Right cardiac atrium (tissue), 5 donors: Measurements from ENCODE around the gene ARHGAP9. TPM values are rescaled to one million over a fixed set of nuclear protein-coding genes. Genes with fewer than 3 reads are reported as not detected.

Experiments
- ATAC-seq, 2 donors: fragments of 200-7000 bp; cut with Tn5 transposase; one replicate each; pipeline versions ENCODE4 v1.8.0 to v1.9.1; 2020; ENCODE audit warnings: moderate library complexity in 2 of 2, mild to moderate bottlenecking in 1 of 2
- DNase-seq, 3 donors: peaks; one replicate each; pipeline ENCODE4 v3.0.0-alpha.2; 2020
- H3K27ac ChIP-seq: one replicate; pipeline ENCODE4 v1.5.1; 2013; ENCODE audit warnings: mild to moderate bottlenecking, low read length, control low read depth, moderate library complexity
- H3K27me3 ChIP-seq: one replicate; pipeline ENCODE4 v1.6.1; 2013; ENCODE audit not compliant: control insufficient read depth, insufficient read depth
- H3K4me1 ChIP-seq: one replicate; pipeline ENCODE4 v1.6.1; 2013; ENCODE audit warnings: low read length; ENCODE audit not compliant: control insufficient read depth, insufficient read depth
- H3K4me3 ChIP-seq: one replicate; pipeline ENCODE4 v1.5.1; 2013; ENCODE audit warnings: low read length, control low read depth
- H3K9me3 ChIP-seq: one replicate; pipeline ENCODE4 v1.6.1; 2013; ENCODE audit warnings: low read length; ENCODE audit not compliant: control insufficient read depth
- WGBS: extraction: QIAGEN DNeasy Blood & Tissue Kit; methylation state at CpG from one replicate; pipeline ENCODE4 v1.1.7; 2013; 5-methylcytosine and 5-hydroxymethylcytosine counted together
- intact Hi-C, 4 donors: fragments of 100-400 bp; cut with DNase I; formaldehyde crosslinking; loops; one replicate each; pipeline versions ENCODE4 v1.11.0 to v1.14.0; 2022 to 2023
- polyA plus RNA-seq: library from polyadenylated mRNA; stranded (reverse); fragments of 200-250 nt; gene quantifications from one replicate; pipeline ENCODE4 v1.2.3, GENCODE V29; 2013
- total RNA-seq, 4 donors: library from RNA; stranded (reverse); fragmentation: NEBNext Ultra II Directional; extraction: Animal tissue kit (Norgen Biotek cat#: 25700); gene quantifications; one replicate each; pipeline ENCODE4 v1.2.1, GENCODE V29; 2021
- donor health status: healthy with polysubstance abuse.
- donor health status: DM: no; HTN: yes; CAD: no.
- donor health status: DM: no; HTN: no; CAD: no.
- donor health status: DM: no; HTN: yes; CAD: no; lungs with severe emphysema.
- donor health status: DM: yes; HTN: yes; CAD: no.

The ARHGAP9 gene
- total and polyA plus RNA-seq, 5 donors: 3.0 to 10.2 (median 6.0) TPM

DNA sequence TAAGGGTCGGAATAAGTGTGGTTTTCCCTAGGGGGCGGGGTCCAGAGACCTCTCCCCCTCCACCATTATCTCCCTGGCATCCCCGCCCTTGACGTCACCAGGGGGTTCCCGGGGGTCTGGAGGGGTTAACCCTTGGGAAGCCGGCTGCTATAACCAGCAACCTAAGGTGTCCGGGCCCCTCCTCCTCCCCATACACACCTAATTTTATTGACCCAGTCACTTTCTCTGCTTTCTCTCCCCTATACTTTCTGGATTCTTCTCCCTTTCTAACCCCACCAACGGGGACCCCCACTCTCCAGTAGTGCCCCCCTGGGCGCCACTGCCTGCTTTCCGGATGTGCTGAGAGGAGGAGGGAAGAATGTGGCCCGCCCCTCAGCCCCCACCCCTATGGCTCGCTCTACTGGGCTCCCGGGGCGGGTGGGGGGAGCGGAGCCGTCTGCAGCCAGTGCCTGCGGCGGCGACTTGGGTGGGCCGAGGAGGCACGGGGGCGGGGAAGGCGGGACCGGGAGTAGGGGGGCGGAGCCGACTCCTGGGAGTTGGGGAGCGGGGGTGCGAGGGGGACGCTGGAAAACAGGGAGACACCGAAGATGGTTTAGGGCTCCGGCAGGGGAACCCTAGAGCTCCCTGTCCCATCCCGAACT lies 18.3 kb downstream of the ARHGAP9 start:
- DNase-seq: peak; percentile 81 to 92 (median 91)
- no peak overlapping the region for H3K27ac ChIP-seq
- no peaks in the 10 kb centered on the region for H3K27me3 ChIP-seq
- H3K9me3 ChIP-seq: no peaks in the 10 kb centered on the region
- no peaks in the 10 kb centered on the region for H3K4me1 ChIP-seq
- intact Hi-C loops: loop anchor here in 1 of 4 donors (10.0 kb wide), 1 partner anchor 163 kb away; no protein-coding TSS in a partner anchor
- under 1% methylated on average over 32 of the region's 32 CpGs for WGBS
- H3K4me3 ChIP-seq: peak overlapping the region; percentile 93
- ATAC-seq: peak; percentile 69 to 74

DNA sequence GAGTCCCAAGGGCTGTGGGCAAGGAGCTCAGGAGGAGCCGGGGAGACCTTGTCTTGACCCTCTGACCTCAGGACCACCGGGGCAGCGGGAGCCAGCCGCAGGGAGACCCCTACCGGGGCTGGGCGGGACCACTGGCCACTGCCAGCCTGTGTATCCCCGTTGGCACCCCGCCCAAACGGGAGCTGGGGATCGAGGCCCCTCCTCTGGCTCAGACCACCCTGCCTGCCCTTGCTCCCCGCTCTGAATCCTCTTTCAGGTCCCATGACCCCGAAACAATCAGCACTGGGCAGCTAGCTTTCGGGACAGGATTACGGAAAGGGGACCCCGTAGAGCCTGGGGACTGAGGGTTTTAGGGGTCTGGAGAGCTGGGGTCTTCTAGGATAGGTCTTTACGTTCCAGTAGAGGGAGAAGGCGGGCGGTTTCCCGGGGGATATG lies 18.8 kb downstream of the ARHGAP9 start:
- no peaks in the 10 kb centered on the region for H3K27me3 ChIP-seq
- H3K27ac ChIP-seq: no peak overlapping the region
- ATAC-seq (no peak), DNase-seq (peak in 2 of 3 donors; percentile 67 to 74)
- H3K4me1 ChIP-seq: no peaks in the 10 kb centered on the region
- no peaks in the 10 kb centered on the region for H3K9me3 ChIP-seq
- 1% methylated on average over 19 of the region's 19 CpGs for WGBS
- intact Hi-C loops: loop anchor here in 1 of 4 donors (10.0 kb wide), 1 partner anchor 164 kb away; no protein-coding TSS in a partner anchor
- H3K4me3 ChIP-seq: peak overlapping the region; percentile 93

DNA sequence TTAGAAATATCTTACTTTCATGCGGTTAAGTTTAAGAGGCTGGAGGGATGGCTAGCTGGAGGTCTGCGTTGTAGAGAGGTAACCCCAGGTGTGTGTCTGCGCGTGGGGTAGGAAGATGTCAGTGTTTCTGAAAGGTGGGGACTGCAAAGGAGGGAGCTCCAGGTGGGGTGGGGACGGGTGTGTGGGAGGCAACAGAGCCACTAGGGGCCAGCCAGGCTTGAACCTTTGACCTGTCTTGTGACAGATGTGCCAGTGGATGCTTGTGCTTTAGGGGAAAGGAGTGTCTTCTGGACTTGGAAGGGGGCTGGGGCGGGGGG lies 19.2 kb downstream of the ARHGAP9 start:
- ATAC-seq (no peak), DNase-seq (no peak)
- no peaks in the 10 kb centered on the region for H3K27me3 ChIP-seq
- H3K4me1 ChIP-seq: no peaks in the 10 kb centered on the region
- no peak overlapping the region for H3K27ac ChIP-seq
- 3% methylated on average over 6 of the region's 6 CpGs for WGBS
- H3K4me3 ChIP-seq: peak overlapping the region; percentile 54
- intact Hi-C loops: loop anchor here in 1 of 4 donors (10.0 kb wide), 1 partner anchor 164 kb away; no protein-coding TSS in a partner anchor
- no peaks in the 10 kb centered on the region for H3K9me3 ChIP-seq

DNA sequence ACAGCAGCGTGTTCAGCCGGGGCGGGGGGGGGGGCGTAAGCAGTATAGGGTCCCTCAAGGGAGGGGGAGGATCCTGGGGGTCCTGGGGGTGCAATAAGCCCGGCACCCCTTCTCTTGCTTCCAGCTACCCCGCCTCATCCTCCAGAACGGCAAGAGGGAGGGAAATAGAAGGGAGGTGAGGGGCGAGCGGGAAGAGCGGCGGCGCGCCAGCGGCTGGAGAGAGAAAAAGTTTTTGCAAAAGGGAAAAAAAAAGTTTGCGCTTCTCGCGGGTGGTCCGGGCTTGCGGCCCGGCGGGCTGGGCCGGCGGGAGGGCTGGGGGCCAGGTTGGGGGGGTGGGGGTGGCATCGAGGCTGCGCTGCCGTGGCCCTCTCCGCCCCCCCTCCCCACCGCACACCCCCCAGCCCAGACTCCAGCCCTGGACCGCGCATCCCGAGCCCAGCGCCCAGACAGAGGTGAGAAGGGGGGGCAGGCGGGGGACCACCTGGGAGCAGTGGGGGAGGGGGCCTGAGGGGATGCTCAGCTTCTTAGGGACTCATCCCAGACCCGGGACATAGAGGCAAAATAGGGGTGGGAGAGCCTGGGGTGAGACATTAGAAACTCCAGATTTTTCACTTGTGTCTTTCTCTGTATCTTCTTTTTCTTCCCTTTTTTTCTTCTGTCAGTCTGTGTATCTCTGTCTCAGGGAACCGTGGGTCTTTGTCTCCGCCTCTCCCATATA lies 19.8 kb downstream of the ARHGAP9 start, which contains the start of gene GLI1:
Gene GLI1, plus strand, starts transcription at position 36 of the 718 bp plus-strand sequence. CDS start 3,907 bp downstream, outside the sequence.
- under 1% methylated on average over 35 of the region's 36 CpGs for WGBS
- Histone ChIP-seq H3K4me1 (no peaks in the 10 kb centered on the region), H3K27me3 (no peaks in the 10 kb centered on the region), H3K27ac (peak within 1 kb of the TSS; percentile 74), H3K4me3 (peak within 1 kb of the TSS; percentile 54), H3K9me3 (no peaks in the 10 kb centered on the region)
- DNase-seq: peak in 1 of 3 donors; percentile 58
- ATAC-seq: peak; percentile 27 to 48
- intact Hi-C loops: loop anchor here in 1 of 4 donors (10.0 kb wide), 1 partner anchor 165 kb away; no protein-coding TSS in a partner anchor

DNA sequence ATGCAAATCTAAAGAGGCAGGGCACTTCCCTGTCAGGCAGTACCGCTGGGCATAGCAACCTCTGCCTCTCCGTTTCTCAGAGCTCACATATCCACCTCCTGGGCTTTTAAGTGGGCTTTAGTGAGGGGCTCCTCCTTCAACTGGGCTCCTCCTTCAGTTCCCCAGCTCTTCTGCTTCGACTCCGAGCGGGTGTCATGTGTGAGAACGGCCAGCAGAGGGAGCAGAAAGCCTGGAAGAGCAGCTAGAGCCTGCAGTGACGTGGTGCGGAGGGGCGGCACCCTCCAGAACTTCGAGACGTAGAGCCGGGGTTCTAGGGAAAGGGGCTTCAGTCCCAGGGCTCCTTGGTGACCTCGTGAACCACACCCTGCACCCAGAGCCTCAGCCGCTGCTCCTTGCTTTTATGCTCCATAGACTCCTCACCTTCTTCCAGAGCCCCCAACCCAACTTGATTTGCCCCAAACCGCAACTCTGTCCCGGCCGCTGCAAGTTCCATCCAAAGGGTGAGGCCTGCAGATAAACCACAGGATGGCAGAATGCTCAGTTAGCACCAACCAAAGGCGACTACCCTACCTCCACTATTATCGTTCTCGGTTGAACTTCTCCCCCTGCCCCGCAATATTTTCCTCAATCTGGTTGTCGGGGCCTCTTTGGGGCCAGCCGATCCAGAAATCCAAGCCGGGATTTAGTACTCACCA lies 20.5 kb downstream of the ARHGAP9 start:
- DNase-seq (peak; percentile 94 to 98 (median 97)), ATAC-seq (peak; percentile 78 to 80)
- Histone ChIP-seq H3K4me1 (no peaks in the 10 kb centered on the region), H3K27ac (peak overlapping the region; percentile 74), H3K9me3 (no peaks in the 10 kb centered on the region), H3K27me3 (no peaks in the 10 kb centered on the region), H3K4me3 (peak overlapping the region; percentile 54)
- WGBS: under 1% methylated on average over 24 of the region's 24 CpGs
- intact Hi-C loops: no loop called here

DNA sequence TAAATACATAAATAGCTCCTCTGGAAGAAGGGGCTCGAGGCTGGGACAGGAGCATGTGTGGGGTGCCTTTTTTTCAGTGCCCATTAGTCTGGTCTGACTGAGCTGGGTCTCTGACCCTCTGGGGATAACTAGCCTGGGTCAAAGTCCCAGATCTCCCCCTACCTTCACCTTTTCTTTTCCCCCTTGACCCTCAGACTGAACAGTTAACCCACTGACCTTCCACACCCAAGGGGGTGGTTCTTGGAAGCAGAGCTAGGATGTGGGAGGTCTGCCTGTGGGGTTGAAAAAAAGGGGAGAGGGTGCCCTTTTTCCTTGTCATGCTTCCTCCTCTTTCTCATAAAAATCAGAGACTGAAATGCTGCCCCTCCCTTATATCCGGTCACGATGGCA lies 21.0 kb downstream of the ARHGAP9 start:
- intact Hi-C loops: no loop called here

DNA sequence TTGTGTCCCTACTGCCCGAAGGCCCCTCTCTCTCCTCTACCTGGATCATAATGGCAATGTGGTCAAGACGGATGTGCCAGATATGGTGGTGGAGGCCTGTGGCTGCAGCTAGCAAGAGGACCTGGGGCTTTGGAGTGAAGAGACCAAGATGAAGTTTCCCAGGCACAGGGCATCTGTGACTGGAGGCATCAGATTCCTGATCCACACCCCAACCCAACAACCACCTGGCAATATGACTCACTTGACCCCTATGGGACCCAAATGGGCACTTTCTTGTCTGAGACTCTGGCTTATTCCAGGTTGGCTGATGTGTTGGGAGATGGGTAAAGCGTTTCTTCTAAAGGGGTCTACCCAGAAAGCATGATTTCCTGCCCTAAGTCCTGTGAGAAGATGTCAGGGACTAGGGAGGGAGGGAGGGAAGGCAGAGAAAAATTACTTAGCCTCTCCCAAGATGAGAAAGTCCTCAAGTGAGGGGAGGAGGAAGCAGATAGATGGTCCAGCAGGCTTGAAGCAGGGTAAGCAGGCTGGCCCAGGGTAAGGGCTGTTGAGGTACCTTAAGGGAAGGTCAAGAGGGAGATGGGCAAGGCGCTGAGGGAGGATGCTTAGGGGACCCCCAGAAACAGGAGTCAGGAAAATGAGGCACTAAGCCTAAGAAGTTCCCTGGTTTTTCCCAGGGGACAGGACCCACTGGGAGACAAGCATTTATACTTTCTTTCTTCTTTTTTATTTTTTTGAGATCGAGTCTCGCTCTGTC lies 22.8 kb downstream of the ARHGAP9 start:
- ATAC-seq: no peak
- Histone ChIP-seq H3K27ac (no peak overlapping the region), H3K27me3 (no peaks in the 10 kb centered on the region), H3K4me3 (no peak overlapping the region), H3K9me3 (no peaks in the 10 kb centered on the region), H3K4me1 (no peaks in the 10 kb centered on the region)
- no peak for DNase-seq
- 86% methylated on average over 6 of the region's 6 CpGs for WGBS
- intact Hi-C loops: loop anchor here in 1 of 4 donors (2.0 kb wide), 1 partner anchor 146 kb away; no protein-coding TSS in a partner anchor

More for the DNA sequence above, 21.0 kb downstream of the ARHGAP9 start:
- peak in 1 of 3 donors; percentile 55 for DNase-seq
- H3K27ac ChIP-seq: peak overlapping the region; percentile 71
- no peak for ATAC-seq
- H3K4me3 ChIP-seq: peak overlapping the region; percentile 54
- no peaks in the 10 kb centered on the region for H3K27me3 ChIP-seq
- H3K4me1 ChIP-seq: no peaks in the 10 kb centered on the region
- no peaks in the 10 kb centered on the region for H3K9me3 ChIP-seq
- 23% methylated on average over 3 of the region's 3 CpGs for WGBS

GRCh38 chr12:57456145-57456700 lies 23.4 kb downstream of the ARHGAP9 start:
- no peaks in the 10 kb centered on the region for H3K9me3 ChIP-seq
- DNase-seq (no peak), ATAC-seq (no peak)
- H3K4me1 ChIP-seq: no peaks in the 10 kb centered on the region
- intact Hi-C loops: loop anchor here in 1 of 4 donors (2.0 kb wide), 1 partner anchor 145 kb away; no protein-coding TSS in a partner anchor
- WGBS: 39% methylated on average over 15 of the region's 15 CpGs
- H3K4me3 ChIP-seq: no peak overlapping the region
- no peaks in the 10 kb centered on the region for H3K27me3 ChIP-seq
- no peak overlapping the region for H3K27ac ChIP-seq

DNA sequence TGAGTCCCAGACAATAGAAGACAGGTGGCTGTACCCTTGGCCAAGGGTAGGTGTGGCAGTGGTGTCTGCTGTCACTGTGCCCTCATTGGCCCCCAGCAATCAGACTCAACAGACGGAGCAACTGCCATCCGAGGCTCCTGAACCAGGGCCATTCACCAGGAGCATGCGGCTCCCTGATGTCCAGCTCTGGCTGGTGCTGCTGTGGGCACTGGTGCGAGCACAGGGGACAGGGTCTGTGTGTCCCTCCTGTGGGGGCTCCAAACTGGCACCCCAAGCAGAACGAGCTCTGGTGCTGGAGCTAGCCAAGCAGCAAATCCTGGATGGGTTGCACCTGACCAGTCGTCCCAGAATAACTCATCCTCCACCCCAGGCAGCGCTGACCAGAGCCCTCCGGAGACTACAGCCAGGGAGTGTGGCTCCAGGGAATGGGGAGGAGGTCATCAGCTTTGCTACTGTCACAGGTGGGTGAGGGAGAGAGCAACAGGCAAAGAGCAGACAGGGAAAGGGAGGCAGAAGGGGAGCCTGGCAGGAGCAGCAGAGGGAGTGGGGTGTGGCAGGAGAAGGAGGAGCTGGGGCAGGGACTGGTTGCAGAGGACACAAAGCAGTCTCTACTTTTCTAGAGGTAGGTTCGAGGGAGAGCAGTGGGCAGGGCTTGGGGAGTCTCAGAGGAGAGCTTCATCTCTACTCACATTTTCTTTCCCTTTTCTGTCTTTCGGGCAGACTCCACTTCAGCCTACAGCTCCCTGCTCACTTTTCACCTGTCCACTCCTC lies 24.1 kb downstream of the ARHGAP9 start:
- intact Hi-C loops: loop anchor here in 1 of 4 donors (2.0 kb wide), 1 partner anchor 145 kb away; no protein-coding TSS in a partner anchor
- Histone ChIP-seq H3K4me1 (no peaks in the 10 kb centered on the region), H3K9me3 (no peaks in the 10 kb centered on the region), H3K27ac (no peak overlapping the region), H3K4me3 (no peak overlapping the region), H3K27me3 (no peaks in the 10 kb centered on the region)
- 49% methylated on average over 10 of the region's 10 CpGs for WGBS
- DNase-seq (peak in 1 of 3 donors; percentile 44), ATAC-seq (no peak)
